Measurements from ENCODE around the gene TMEM184B.

Gene TMEM184B

GRCh38 chr22:38199826-38200559 is 72.8 kb downstream of the TMEM184B start:
- Histone ChIP-seq H3K4me1 (peaks cover 8 to 26% (median 20%) of the 10 kb centered on the region in 4 donors), H3K27ac (no peak overlapping the region), H3K4me3 (no peak overlapping the region), H3K27me3 (no peaks in the 10 kb centered on the region), H3K9me3 (no peaks in the 10 kb centered on the region), H3K36me3 (no peaks in the 10 kb centered on the region)
- intact Hi-C loops (cut with DNase I; ENCODE audit: low total_unique reads) = loop anchor here (5.0 to 10.0 kb wide), 3 partner anchors 47 to 115 kb away; partner anchors contain the start of genes BAIAP2L2 and CSNK1E
- DNase-seq = no peak
- TF ChIP-seq, protein P1, sequence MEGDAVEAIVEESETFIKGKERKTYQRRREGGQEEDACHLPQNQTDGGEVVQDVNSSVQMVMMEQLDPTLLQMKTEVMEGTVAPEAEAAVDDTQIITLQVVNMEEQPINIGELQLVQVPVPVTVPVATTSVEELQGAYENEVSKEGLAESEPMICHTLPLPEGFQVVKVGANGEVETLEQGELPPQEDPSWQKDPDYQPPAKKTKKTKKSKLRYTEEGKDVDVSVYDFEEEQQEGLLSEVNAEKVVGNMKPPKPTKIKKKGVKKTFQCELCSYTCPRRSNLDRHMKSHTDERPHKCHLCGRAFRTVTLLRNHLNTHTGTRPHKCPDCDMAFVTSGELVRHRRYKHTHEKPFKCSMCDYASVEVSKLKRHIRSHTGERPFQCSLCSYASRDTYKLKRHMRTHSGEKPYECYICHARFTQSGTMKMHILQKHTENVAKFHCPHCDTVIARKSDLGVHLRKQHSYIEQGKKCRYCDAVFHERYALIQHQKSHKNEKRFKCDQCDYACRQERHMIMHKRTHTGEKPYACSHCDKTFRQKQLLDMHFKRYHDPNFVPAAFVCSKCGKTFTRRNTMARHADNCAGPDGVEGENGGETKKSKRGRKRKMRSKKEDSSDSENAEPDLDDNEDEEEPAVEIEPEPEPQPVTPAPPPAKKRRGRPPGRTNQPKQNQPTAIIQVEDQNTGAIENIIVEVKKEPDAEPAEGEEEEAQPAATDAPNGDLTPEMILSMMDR (IDR thresholded peaks at IDR 0.05) = no peak

GRCh38 chr22:38196791-38197419 is 75.9 kb downstream of the TMEM184B start:
- H3K9me3 ChIP-seq = no peaks in the 10 kb centered on the region
- no peak overlapping the region for H3K27ac ChIP-seq
- H3K4me1 ChIP-seq = peaks cover 0 to 22% (median 2%) of the 10 kb centered on the region in 4 donors
- intact Hi-C loops (cut with DNase I; ENCODE audit: low total_unique reads) = loop anchor here (10.0 kb wide), 1 partner anchor 82 kb away; the partner anchor contains the start of gene BAIAP2L2
- H3K27me3 ChIP-seq = no peaks in the 10 kb centered on the region
- TF ChIP-seq, protein P1 (IDR thresholded peaks at IDR 0.05) = no peak
- H3K36me3 ChIP-seq = no peaks in the 10 kb centered on the region
- no peak overlapping the region for H3K4me3 ChIP-seq
- no peak for DNase-seq

GRCh38 chr22:38193580-38193979 is 79.2 kb downstream of the TMEM184B start:
- Histone ChIP-seq H3K27me3 (no peaks in the 10 kb centered on the region), H3K27ac (no peak overlapping the region), H3K4me3 (no peak overlapping the region), H3K9me3 (no peaks in the 10 kb centered on the region), H3K36me3 (no peaks in the 10 kb centered on the region), H3K4me1 (peaks cover 0 to 29% (median 0%) of the 10 kb centered on the region in 4 donors)
- TF ChIP-seq, protein P1 (IDR thresholded peaks at IDR 0.05) = no peak
- intact Hi-C loops (cut with DNase I; ENCODE audit: low total_unique reads) = loop anchor here (10.0 kb wide), 1 partner anchor 79 kb away; the partner anchor contains the start of gene BAIAP2L2
- DNase-seq = no peak

DNA sequence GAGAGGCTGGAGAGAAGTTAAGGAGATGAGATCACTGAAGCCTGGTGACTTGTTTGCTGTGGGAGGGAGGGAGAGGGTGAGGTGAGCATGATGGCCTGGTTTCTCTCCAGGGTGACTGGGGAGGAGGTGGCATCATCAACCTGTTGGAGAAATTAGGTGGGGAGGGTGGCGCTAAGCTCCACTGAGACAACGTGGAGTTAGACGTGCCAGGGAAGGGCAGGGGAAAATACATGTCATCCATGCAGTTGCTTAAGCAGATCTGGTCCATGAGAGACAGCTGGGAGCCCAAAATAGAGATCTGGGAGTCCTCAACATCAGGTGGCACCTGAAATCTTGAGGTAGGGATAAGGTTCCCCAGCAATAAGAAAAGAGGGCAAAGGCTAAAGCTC is 80.3 kb downstream of the TMEM184B start:
- no peak overlapping the region for H3K4me3 ChIP-seq
- H3K27me3 ChIP-seq = no peaks in the 10 kb centered on the region
- H3K27ac ChIP-seq = no peak overlapping the region
- H3K36me3 ChIP-seq = no peaks in the 10 kb centered on the region
- peaks cover 0 to 29% (median 0%) of the 10 kb centered on the region in 4 donors for H3K4me1 ChIP-seq
- DNase-seq = no peak
- no peaks in the 10 kb centered on the region for H3K9me3 ChIP-seq
- TF ChIP-seq, protein P1 (IDR thresholded peaks at IDR 0.05) = no peak
- intact Hi-C loops (cut with DNase I; ENCODE audit: low total_unique reads) = loop anchor here (10.0 kb wide), 1 partner anchor 78 kb away; the partner anchor contains the start of gene BAIAP2L2

DNA sequence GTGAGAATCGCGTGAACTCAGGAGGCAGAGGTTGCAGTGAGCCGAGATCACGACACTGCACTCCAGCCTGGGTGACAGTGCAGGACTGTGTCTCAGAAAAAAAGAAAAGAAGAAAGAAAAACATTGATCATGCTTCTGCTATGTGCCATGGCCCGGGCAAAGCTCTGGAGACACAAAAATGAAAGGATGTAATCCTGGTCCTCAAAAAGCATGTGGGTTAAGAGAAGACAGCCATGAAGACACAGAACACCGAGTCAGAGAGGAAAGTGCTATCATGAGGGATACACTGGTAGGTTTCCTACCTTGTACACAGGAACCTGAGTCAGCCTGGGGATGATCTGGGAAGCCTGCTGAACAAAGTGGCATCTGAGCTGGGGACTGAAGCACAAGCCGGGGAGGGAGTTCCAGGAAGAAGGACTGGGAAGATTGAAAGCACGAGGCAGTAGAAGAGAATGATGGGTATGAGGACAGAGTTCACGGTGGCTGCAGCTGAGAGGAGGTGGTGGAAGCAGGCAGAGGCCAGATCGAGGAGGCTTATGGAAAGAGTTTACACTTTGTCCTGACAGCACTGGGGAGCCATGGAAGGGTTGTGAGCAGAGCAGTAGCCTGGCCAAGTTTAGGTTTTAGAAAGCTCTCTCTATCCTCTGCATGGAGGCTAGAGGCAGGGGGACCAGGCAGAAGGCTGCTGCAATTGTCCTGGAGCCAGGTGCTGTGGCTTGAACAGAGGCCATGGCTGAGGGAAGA is 80.9 kb downstream of the TMEM184B start:
- TF ChIP-seq, protein P1 (IDR thresholded peaks at IDR 0.05) = no peak
- intact Hi-C loops (cut with DNase I; ENCODE audit: low total_unique reads) = loop anchor here (10.0 kb wide), 1 partner anchor 77 kb away; the partner anchor contains the start of gene BAIAP2L2
- Histone ChIP-seq H3K27ac (no peak overlapping the region), H3K27me3 (no peaks in the 10 kb centered on the region), H3K4me3 (no peak overlapping the region), H3K9me3 (no peaks in the 10 kb centered on the region), H3K36me3 (no peaks in the 10 kb centered on the region), H3K4me1 (peaks cover 0 to 29% (median 0%) of the 10 kb centered on the region in 4 donors)
- no peak for DNase-seq

Data from tibial artery (tissue), 4 donors.